Astrocyte (in vitro differentiated cells and primary cell): ENCODE data around the gene IQGAP3. TPM values are rescaled to one million over a fixed set of nuclear protein-coding genes. Genes with fewer than 3 reads are reported as not detected.

ENCODE experiments used
- DNase-seq: peaks from one replicate; pipeline ENCODE4 v3.0.0-alpha.2; 2010; ENCODE audit warnings: low read depth
- FAIRE-seq: peaks from 2 replicates; lab custom pipeline; 2011; peaks lifted over from hg19 to GRCh38; lab: Jason Lieb, UNC
- H2AFZ ChIP-seq: 2 replicates; pipeline ENCODE4 v1.6.0; 2012; ENCODE audit warnings: low read depth, low read length, inconsistent platforms
- H3K27ac ChIP-seq: 2 replicates; pipeline ENCODE4 v1.5.1; 2011; ENCODE audit warnings: low read depth, low read length, inconsistent platforms
- H3K27me3 ChIP-seq: 2 replicates; pipeline ENCODE4 v1.6.0; 2011; ENCODE audit warnings: low read length, inconsistent platforms; ENCODE audit not compliant: insufficient read depth
- H3K36me3 ChIP-seq: 2 replicates; pipeline ENCODE4 v1.5.1; 2011; ENCODE audit warnings: low read length, inconsistent platforms; ENCODE audit not compliant: insufficient read depth
- H3K4me1 ChIP-seq: 2 replicates; pipeline ENCODE4 v1.5.1; 2011; ENCODE audit warnings: low read length, inconsistent platforms; ENCODE audit not compliant: insufficient read depth
- H3K4me2 ChIP-seq: 2 replicates; pipeline ENCODE4 v1.6.0; 2012; ENCODE audit warnings: low read length, inconsistent platforms
- H3K4me3 ChIP-seq: 2 replicates; pipeline ENCODE4 v1.5.1; 2011; ENCODE audit warnings: low read depth, mild to moderate bottlenecking, low read length, inconsistent platforms; ENCODE audit not compliant: insufficient read depth
- H3K79me2 ChIP-seq: 2 replicates; pipeline ENCODE4 v1.6.0; 2012; ENCODE audit warnings: mild to moderate bottlenecking, low read length, inconsistent platforms; ENCODE audit not compliant: insufficient read depth
- H3K9ac ChIP-seq: 2 replicates; pipeline ENCODE4 v1.6.0; 2012; ENCODE audit warnings: mild to moderate bottlenecking, low read length, inconsistent platforms
- H3K9me3 ChIP-seq: 2 replicates; pipeline ENCODE4 v1.5.1; 2012; ENCODE audit warnings: low read depth, mild to moderate bottlenecking, low read length, inconsistent platforms; ENCODE audit not compliant: insufficient read depth
- H4K20me1 ChIP-seq: 2 replicates; pipeline ENCODE4 v1.6.0; 2012; ENCODE audit warnings: low read length, inconsistent platforms; ENCODE audit not compliant: insufficient read depth
- H3K27ac Mint-ChIP-seq: one replicate; pipeline ENCODE4 v1.8.0; 2021; ENCODE audit warnings: mild to moderate bottlenecking, mixed read lengths; ENCODE audit not compliant: unreplicated experiment
- H3K27me3 Mint-ChIP-seq: one replicate; pipeline ENCODE4 v1.8.0; 2021; ENCODE audit warnings: low read depth, mixed read lengths; ENCODE audit not compliant: unreplicated experiment
- H3K36me3 Mint-ChIP-seq: one replicate; pipeline ENCODE4 v1.8.0; 2021; ENCODE audit warnings: low read depth, mixed read lengths; ENCODE audit not compliant: unreplicated experiment
- H3K4me1 Mint-ChIP-seq: one replicate; pipeline ENCODE4 v1.8.0; 2021; ENCODE audit warnings: low read depth, mixed read lengths; ENCODE audit not compliant: unreplicated experiment
- H3K4me3 Mint-ChIP-seq: one replicate; pipeline ENCODE4 v1.8.0; 2021; ENCODE audit warnings: mild to moderate bottlenecking, moderate library complexity, mixed read lengths; ENCODE audit not compliant: unreplicated experiment
- H3K9me3 Mint-ChIP-seq: one replicate; pipeline ENCODE4 v1.8.0; 2021; ENCODE audit warnings: mild to moderate bottlenecking, mixed read lengths; ENCODE audit not compliant: unreplicated experiment
- CTCF ChIP-seq: IDR thresholded peaks from 2 replicates; pipeline ENCODE4 v1.5.1; 2011; ENCODE audit warnings: low read depth, mild to moderate bottlenecking, inconsistent platforms, low read length, moderate library complexity; ENCODE audit not compliant: insufficient read depth
- EZH2 ChIP-seq: IDR thresholded peaks from 2 replicates; pipeline ENCODE4 v1.6.1; 2012; ENCODE audit warnings: mild to moderate bottlenecking, low read length, inconsistent platforms; ENCODE audit not compliant: insufficient read depth
- total RNA-seq: library from RNA; stranded (reverse); gene quantifications from 2 replicates; pipeline ENCODE4 v1.2.1, GENCODE V29; 2021

IQGAP3 gene
- total RNA-seq, 1 donor from 2014 or later = 2.2 TPM

GRCh38 chr1:156481527-156481926, 90.8 kb downstream of the IQGAP3 start:
- no peak overlapping the region for H3K27ac ChIP-seq
- no peaks in the 10 kb centered on the region for H3K9me3 Mint-ChIP-seq
- H3K79me2 ChIP-seq = peaks cover 54% of the 10 kb centered on the region
- H3K9ac ChIP-seq = no peak overlapping the region
- TF ChIP-seq EZH2 = no peak
- TF ChIP-seq CTCF = no peak
- H2AFZ ChIP-seq = no peak overlapping the region
- no peak overlapping the region for H3K4me2 ChIP-seq
- H3K36me3 Mint-ChIP-seq = peaks cover 41% of the 10 kb centered on the region
- no peaks in the 10 kb centered on the region for H3K27me3 Mint-ChIP-seq
- H3K4me3 ChIP-seq = no peak overlapping the region
- no peaks in the 10 kb centered on the region for H3K27me3 ChIP-seq
- H3K9me3 ChIP-seq = no peaks in the 10 kb centered on the region
- peaks cover 31% of the 10 kb centered on the region for H3K36me3 ChIP-seq
- peak overlapping the region; percentile 26 for H3K27ac Mint-ChIP-seq
- H3K4me1 Mint-ChIP-seq = peaks cover 27% of the 10 kb centered on the region
- FAIRE-seq (no peak), DNase-seq (no peak)
- peaks cover 14% of the 10 kb centered on the region for H3K4me1 ChIP-seq
- peaks cover 95% of the 10 kb centered on the region for H4K20me1 ChIP-seq
- H3K4me3 Mint-ChIP-seq = no peak overlapping the region

DNA sequence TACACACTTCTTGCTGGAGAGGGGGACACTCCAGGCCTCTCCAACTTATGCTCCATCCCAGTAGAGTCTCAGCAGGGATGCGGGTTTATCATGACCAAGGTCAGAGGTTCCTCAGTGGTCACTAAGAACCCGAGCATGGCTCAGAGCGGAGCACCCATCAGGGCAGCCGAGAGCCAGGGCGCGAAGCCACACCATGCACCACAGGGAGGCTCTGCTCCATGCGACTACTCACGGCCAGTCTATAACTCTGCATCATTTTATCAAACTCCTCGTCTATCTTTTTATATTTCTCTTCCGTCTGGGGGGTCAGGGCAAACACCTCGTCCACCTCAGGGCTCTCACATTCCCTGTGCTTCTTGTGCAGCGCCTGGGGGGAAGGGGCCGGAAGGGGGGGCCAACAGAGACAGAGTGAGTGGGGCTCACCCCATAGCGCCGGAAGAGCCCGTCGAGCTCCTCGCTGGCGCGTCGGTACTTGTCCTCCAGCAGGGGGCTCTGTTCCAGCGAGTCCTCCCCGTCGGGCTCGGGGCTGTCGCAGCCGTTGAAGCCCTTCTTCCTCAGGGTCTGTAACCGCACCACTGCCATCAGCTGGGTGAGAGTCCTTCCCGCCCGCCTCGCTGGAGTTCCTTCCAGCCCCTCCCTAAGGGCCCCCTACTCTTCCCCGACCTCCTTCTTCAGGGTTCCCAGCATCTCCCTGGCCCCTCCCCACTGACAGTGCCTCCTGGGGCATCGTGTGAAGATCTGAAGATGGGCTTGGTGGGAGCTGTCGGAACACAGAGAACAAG, 91.8 kb downstream of the IQGAP3 start:
- no peak overlapping the region for H3K27ac ChIP-seq
- H3K9ac ChIP-seq = no peak overlapping the region
- no peak overlapping the region for H2AFZ ChIP-seq
- H3K9me3 ChIP-seq = no peaks in the 10 kb centered on the region
- FAIRE-seq (no peak), DNase-seq (no peak)
- Mint-ChIP-seq H3K36me3 (peaks cover 43% of the 10 kb centered on the region), H3K9me3 (no peaks in the 10 kb centered on the region), H3K27me3 (no peaks in the 10 kb centered on the region), H3K4me3 (peak overlapping the region; percentile 34), H3K4me1 (peaks cover 36% of the 10 kb centered on the region), H3K27ac (peak overlapping the region; percentile 59)
- H3K27me3 ChIP-seq = no peaks in the 10 kb centered on the region
- H3K79me2 ChIP-seq = peaks cover 53% of the 10 kb centered on the region
- H3K36me3 ChIP-seq = peaks cover 39% of the 10 kb centered on the region
- H3K4me2 ChIP-seq = no peak overlapping the region
- H3K4me3 ChIP-seq = no peak overlapping the region
- TF ChIP-seq EZH2 (no peak), CTCF (peak; percentile 37)
- peaks cover 14% of the 10 kb centered on the region for H3K4me1 ChIP-seq
- peaks cover 95% of the 10 kb centered on the region for H4K20me1 ChIP-seq

DNA sequence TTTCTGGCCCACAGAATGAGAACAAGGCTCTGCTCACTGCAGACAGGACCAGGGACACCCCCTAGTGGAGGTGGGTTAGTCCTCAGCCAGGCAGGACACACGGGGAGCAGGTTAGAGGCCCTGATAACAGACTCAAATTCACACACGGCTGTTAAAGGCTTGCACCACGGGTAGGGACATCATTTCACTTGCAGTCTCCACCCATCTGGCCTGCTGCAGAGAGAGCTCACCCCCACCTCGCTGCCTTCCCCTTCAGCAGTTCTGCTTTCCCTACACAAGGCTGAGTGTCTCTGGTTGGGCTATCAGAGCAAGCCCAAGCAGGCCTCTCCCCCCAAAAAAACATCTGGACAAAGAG, 92.4 kb downstream of the IQGAP3 start:
- Mint-ChIP-seq H3K36me3 (peaks cover 47% of the 10 kb centered on the region), H3K4me1 (peaks cover 38% of the 10 kb centered on the region), H3K27ac (peak overlapping the region; percentile 59), H3K9me3 (no peaks in the 10 kb centered on the region), H3K27me3 (no peaks in the 10 kb centered on the region), H3K4me3 (no peak overlapping the region)
- FAIRE-seq = no peak
- Histone ChIP-seq H3K27ac (no peak overlapping the region), H2AFZ (no peak overlapping the region), H3K9ac (no peak overlapping the region), H3K27me3 (no peaks in the 10 kb centered on the region), H4K20me1 (peaks cover 95% of the 10 kb centered on the region), H3K4me1 (peaks cover 14% of the 10 kb centered on the region), H3K36me3 (peaks cover 42% of the 10 kb centered on the region), H3K4me2 (no peak overlapping the region), H3K79me2 (peaks cover 47% of the 10 kb centered on the region), H3K4me3 (no peak overlapping the region), H3K9me3 (no peaks in the 10 kb centered on the region)
- no peak for DNase-seq
- TF ChIP-seq CTCF (no peak), EZH2 (no peak)
